ENCODE measurements around the gene RAET1E.
"Not testable (repeated sequence)": the region's sequence is repeated elsewhere in the genome, so short reads cannot be mapped to it uniquely, and the experiment has no call there.

The RAET1E gene

GRCh38 chr6:149910721-149911151 is 12.8 kb upstream of the RAET1E start:
- no peak for DNase-seq (ENCODE audit: low read depth in 1 of 2, low spot score in 1 of 2)

DNA sequence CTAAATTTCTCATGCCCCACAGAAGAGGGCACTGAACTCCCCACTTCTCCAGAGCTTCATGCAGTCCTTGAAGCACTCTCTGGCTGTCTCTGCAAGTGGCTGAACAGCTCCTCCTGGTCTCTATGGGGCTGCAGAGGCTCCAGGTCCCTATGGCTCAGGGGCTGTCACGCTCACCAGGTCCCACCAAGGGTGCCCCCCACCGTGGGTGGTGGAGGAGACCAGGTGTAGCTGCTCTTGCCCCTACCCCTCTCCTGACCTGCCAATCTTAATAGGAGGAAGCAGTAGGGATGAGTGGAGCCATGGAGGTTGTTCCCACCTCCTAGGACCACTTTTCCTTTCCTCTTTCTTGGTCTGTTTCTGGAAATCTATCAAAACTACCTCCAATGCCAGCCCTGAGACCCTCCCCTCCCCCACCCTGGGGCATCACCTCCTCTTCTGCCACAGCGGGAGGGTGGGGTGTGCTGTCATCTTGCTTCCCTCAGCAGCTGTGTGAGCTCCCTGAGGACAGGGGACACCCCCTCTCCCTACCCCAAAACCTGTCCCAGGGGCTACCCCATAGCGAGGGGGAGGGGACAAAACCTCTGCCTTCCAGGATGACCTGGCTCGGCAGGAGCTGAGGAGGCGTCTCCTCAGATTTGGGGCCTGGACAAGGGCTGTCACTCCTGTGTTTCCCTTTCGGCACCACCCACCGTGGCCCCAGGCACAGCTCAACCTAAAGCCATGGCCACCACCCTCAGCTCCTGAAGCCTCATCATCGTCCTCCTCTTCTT is 12.0 kb upstream of the RAET1E start:
- DNase-seq (ENCODE audit: low read depth in 1 of 2, low spot score in 1 of 2) = no peak

GRCh38 chr6:149908480-149908879 is 10.6 kb upstream of the RAET1E start:
- DNase-seq (ENCODE audit: low read depth in 1 of 2, low spot score in 1 of 2) = not testable (repeated sequence)

GRCh38 chr6:149907317-149907716 is 9.4 kb upstream of the RAET1E start:
- DNase-seq (ENCODE audit: low read depth in 1 of 2, low spot score in 1 of 2) = no peak

GRCh38 chr6:149906405-149906804 is 8.5 kb upstream of the RAET1E start:
- no peak for DNase-seq (ENCODE audit: low read depth in 1 of 2, low spot score in 1 of 2)

DNA sequence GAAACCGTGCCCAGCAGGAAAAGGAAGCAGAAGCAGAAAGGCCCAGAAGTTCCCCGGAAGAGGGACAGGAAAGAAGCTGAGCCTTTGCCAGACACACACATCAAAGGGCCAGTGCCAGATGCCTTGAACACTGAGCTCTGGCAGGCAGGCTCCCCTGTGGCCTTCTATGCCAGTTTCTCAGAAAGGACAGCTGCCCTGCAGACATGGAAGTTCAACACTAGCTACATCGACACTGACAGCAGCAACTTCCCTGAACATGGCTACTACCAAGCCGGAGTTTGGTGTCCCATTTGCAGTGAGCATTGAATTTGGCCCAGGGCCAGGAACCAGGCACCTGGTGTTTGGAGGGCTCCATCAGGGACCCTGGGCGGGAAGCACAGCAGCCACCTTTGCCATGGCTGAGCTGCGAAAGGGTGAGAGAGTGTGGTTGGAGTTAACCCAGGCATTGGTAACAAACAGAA is 8.0 kb upstream of the RAET1E start:
- DNase-seq (ENCODE audit: low read depth in 1 of 2, low spot score in 1 of 2) = no peak

GRCh38 chr6:149905371-149905910 is 7.5 kb upstream of the RAET1E start:
- DNase-seq (ENCODE audit: low read depth in 1 of 2, low spot score in 1 of 2) = no peak

DNA sequence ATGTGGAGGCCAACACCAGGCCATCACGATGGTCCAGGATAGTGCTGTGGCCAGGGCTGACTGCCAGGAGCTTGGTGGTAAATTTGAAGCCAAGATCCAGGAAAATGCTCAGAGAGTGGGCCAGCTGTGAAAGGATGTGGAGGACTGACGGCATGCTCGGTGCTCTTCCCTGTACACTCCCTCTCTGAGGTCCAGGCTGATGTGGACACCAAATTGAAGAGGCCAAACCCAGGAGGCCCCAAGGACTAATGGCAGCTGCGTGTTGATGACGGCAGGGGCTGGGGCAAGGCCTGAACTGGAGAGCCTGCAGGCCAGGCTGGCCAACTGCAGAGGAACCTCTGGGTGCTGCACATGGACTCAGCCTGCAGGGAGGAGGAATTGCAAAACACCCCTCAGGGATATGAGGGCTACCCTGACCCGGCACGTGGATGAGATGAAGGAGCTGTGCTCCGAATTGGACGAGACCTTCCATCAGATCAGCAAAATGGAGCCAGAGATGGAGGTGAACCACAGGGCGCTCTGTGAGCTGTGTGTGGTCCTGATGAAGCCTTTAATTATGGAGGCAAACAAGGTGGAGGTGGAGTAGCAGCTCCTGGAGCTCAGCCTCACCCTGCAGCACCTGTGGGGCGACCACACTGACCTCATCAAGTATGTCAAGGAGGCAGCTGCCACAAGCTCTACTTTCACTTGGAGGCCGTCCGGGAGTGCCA is 6.9 kb upstream of the RAET1E start:
- DNase-seq (ENCODE audit: low read depth in 1 of 2, low spot score in 1 of 2) = no peak

- no peak for DNase-seq (ENCODE audit: low read depth in 1 of 2, low spot score in 1 of 2)
Measured at GRCh38 chr6:149903938-149904611, 6.2 kb upstream of the RAET1E start.

- no peak for DNase-seq (ENCODE audit: low read depth in 1 of 2, low spot score in 1 of 2)
Measured at GRCh38 chr6:149901444-149902140, 3.7 kb upstream of the RAET1E start.

GRCh38 chr6:149900620-149901443 is 2.9 kb upstream of the RAET1E start:
- no peak for DNase-seq (ENCODE audit: low read depth in 1 of 2, low spot score in 1 of 2)

GRCh38 chr6:149899926-149900619 is 2.2 kb upstream of the RAET1E start:
- DNase-seq (ENCODE audit: low read depth in 1 of 2, low spot score in 1 of 2) = no peak

DNA sequence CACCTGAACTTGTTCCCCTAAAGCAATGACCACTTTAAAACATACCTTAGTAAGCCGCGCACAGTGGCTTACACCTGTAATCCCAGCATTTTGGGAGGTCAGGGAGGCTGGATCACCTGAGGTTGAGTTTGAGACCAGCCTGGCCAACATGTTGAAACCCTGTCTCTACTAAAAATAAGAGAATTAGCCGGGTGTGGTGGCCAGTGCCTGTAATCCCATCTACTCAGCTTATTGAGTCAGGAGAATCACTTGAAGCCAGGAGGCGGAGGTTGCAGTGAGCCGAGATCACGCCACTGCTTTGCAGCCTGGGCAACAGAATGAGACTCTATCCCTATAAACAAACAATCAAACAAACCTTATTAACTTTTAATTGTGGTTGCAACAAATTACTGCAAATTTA is 1.6 kb upstream of the RAET1E start:
- DNase-seq (ENCODE audit: low read depth in 1 of 2, low spot score in 1 of 2) = no peak

DNA sequence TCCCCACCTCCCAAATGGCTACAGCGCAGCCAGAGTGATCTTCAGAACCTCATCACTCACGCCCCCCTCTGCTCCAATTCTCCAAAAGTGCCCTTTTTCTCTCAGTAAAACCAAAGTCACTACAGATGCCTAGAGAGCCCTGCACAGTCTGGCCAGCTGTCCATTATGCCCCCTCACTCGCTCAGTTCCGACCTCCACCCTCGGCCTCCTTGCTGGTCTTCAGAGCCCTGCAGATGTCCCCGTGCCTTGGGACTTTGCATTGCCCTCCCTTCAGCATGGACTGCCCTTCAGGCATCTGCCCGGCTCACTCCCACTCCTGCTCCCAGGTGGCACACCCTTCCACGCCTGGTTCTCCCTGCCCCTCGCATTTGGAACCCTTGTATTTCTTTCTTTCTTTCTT is 1.1 kb upstream of the RAET1E start:
- no peak for DNase-seq (ENCODE audit: low read depth in 1 of 2, low spot score in 1 of 2)

GRCh38 chr6:149897015-149897697 is 757 bp downstream of the RAET1E start:
- DNase-seq (ENCODE audit: low read depth in 1 of 2, low spot score in 1 of 2) = no peak

DNA sequence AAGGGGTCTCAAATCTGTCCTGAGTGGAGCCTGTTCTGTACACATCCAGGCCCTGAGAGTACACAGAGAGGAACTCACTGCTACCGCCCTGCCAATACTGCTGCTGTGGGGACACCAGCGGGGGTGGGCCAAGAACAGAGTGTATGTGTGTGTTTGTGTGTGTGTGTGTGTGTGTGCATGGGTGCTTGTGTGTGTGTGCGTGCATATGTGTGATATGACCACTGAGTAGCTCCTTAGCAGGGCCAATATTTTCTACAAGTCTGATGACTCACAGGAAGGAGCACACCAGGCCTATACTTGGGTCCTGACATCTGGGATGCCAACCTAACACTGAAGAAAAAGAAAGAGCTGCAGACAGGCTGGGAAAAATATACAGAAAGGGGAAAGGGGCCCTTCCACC is 1.4 kb downstream of the RAET1E start:
- no peak for DNase-seq (ENCODE audit: low read depth in 1 of 2, low spot score in 1 of 2)

DNA sequence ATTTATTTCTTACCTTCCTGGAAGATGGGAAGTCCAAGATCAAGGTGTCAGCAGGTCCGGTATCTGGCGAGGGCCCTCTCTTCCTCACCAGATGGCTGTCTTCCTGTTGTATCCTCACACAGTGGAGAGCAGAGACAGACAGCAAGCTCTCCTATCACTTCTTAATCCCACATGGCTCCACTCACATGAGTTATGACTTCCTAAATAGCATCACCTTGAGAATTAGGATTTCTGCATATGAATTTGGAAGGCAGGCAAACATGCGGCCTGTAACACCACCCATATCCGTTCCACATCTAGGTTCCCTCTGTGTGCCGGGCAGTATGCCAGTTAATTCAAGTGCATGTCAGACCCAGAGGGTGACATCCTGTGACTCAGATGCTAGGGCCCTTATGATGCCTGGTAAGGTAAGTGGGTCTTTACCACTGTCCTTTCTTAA is 2.1 kb downstream of the RAET1E start:
- DNase-seq (ENCODE audit: low read depth in 1 of 2, low spot score in 1 of 2) = no peak

DNA sequence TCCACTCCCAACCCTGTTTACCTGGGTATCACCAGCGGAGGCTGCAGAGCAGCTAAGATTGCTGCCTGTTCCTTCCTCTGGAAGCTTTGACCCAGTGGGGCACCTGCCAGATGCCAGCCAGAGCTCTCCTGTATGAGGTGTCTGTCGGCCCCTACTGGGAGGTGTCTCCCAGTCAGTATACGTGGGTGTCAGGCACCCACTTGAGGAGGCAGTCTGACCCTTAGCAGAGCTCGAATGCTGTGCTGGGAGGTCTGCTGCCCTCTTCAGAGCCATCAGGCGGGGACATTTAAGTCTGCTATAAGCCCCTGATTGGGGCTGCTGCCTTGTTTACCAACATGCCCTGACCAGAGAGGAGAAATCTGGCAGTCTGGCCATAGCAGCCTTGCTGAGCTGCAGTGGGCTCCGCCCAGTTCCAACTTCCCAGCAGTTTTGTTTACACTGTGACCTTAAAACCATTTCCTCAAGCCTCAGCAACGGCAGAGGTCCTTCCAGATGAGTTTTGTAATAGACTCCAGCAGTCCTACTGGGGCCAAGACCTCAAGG is 2.8 kb downstream of the RAET1E start:
- no peak for DNase-seq (ENCODE audit: low read depth in 1 of 2, low spot score in 1 of 2)

DNA sequence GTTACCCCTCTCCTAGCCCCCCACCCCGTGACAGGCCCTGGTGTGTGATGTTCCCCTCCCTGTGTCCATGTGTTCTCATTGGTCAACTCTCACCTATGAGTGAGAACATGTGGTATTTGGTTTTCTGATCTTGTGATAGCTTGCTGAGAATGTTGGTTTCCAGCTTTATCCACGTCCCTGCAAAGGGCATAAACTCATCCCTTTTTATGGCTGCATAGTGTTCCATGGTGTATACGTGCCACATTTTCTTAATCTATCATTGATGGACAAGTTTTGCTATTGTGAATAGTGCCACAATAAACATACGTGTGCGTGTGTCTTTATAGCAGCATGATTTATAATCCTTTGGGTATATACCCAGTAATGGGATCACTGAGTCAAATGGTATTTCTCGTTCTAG is 6.0 kb downstream of the RAET1E start:
- not testable (repeated sequence) for DNase-seq (ENCODE audit: low read depth in 1 of 2, low spot score in 1 of 2)
